Measurements from ENCODE around the gene ABCC11. TPM values are rescaled to one million over a fixed set of nuclear protein-coding genes. Genes with fewer than 3 reads are reported as not detected.

Gene ABCC11
- total and polyA plus RNA-seq, 2 experiments from 2014 or later: 0.10 TPM; not detected in 1

DNA sequence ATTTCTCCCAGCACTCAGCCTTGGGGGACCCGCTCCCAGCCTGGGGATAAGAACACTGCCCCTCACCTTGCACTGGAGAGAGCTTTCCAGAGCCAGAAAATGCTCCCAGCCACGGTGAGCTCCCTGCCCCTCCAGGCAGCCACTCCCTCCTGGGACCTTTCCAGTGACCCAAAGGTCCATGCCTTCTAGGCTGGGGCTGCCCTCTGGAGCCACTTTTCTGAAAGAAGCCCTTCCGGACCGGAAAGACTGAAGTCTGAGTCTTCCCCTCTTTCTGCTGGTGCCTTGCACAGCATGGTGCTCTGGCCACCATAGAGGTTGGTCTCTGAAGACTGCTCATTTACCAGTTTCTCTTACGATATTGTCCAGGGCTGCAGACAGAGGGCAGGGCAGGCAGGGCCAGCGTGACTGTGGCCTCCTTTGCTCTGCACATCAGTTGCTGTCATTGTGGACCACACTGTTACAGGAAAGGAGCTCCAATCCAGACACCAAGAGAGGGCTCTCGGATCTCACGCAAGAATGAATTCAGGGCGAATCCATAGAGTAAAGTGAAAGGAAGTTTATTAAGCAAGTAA lies 84.4 kb downstream of the ABCC11 start:
- H3K36me3 Mint-ChIP-seq (ENCODE audit: low read depth): no peaks in the 10 kb centered on the region
- no peak overlapping the region for H3K4me3 Mint-ChIP-seq
- no peak for DNase-seq (ENCODE audit: low spot score)
- H4K20me1 ChIP-seq (replicated peaks; ENCODE audit: insufficient read depth): no peaks in the 10 kb centered on the region
- TF ChIP-seq STAT1 (IDR thresholded peaks at IDR 0.05; ENCODE audit: unreplicated experiment): no peak
- no peak for TF ChIP-seq ZNF114 (CRISPR knock-in tag; IDR thresholded peaks at IDR 0.05)
- TF ChIP-seq POLR2AphosphoS5 (IDR thresholded peaks at IDR 0.05; ENCODE audit: low read depth): no peak
- TF ChIP-seq EZH2 (IDR thresholded peaks at IDR 0.05; ENCODE audit: low read depth, unreplicated experiment): no peak
- no peak for TF ChIP-seq EZH2phosphoT487 (IDR thresholded peaks at IDR 0.05; ENCODE audit: unreplicated experiment)
- TF ChIP-seq ZNF331 (CRISPR knock-in tag; IDR thresholded peaks at IDR 0.05; ENCODE audit: low read depth): no peak
- no peak for TF ChIP-seq NANOG (IDR thresholded peaks at IDR 0.05; ENCODE audit: borderline replicate concordance)
- TF ChIP-seq JUNB (IDR thresholded peaks at IDR 0.05; ENCODE audit: unreplicated experiment): no peak
- TF ChIP-seq CREB1 (CRISPR knock-in tag; IDR thresholded peaks at IDR 0.05; ENCODE audit: low read depth): no peak
- TF ChIP-seq, protein P1, sequence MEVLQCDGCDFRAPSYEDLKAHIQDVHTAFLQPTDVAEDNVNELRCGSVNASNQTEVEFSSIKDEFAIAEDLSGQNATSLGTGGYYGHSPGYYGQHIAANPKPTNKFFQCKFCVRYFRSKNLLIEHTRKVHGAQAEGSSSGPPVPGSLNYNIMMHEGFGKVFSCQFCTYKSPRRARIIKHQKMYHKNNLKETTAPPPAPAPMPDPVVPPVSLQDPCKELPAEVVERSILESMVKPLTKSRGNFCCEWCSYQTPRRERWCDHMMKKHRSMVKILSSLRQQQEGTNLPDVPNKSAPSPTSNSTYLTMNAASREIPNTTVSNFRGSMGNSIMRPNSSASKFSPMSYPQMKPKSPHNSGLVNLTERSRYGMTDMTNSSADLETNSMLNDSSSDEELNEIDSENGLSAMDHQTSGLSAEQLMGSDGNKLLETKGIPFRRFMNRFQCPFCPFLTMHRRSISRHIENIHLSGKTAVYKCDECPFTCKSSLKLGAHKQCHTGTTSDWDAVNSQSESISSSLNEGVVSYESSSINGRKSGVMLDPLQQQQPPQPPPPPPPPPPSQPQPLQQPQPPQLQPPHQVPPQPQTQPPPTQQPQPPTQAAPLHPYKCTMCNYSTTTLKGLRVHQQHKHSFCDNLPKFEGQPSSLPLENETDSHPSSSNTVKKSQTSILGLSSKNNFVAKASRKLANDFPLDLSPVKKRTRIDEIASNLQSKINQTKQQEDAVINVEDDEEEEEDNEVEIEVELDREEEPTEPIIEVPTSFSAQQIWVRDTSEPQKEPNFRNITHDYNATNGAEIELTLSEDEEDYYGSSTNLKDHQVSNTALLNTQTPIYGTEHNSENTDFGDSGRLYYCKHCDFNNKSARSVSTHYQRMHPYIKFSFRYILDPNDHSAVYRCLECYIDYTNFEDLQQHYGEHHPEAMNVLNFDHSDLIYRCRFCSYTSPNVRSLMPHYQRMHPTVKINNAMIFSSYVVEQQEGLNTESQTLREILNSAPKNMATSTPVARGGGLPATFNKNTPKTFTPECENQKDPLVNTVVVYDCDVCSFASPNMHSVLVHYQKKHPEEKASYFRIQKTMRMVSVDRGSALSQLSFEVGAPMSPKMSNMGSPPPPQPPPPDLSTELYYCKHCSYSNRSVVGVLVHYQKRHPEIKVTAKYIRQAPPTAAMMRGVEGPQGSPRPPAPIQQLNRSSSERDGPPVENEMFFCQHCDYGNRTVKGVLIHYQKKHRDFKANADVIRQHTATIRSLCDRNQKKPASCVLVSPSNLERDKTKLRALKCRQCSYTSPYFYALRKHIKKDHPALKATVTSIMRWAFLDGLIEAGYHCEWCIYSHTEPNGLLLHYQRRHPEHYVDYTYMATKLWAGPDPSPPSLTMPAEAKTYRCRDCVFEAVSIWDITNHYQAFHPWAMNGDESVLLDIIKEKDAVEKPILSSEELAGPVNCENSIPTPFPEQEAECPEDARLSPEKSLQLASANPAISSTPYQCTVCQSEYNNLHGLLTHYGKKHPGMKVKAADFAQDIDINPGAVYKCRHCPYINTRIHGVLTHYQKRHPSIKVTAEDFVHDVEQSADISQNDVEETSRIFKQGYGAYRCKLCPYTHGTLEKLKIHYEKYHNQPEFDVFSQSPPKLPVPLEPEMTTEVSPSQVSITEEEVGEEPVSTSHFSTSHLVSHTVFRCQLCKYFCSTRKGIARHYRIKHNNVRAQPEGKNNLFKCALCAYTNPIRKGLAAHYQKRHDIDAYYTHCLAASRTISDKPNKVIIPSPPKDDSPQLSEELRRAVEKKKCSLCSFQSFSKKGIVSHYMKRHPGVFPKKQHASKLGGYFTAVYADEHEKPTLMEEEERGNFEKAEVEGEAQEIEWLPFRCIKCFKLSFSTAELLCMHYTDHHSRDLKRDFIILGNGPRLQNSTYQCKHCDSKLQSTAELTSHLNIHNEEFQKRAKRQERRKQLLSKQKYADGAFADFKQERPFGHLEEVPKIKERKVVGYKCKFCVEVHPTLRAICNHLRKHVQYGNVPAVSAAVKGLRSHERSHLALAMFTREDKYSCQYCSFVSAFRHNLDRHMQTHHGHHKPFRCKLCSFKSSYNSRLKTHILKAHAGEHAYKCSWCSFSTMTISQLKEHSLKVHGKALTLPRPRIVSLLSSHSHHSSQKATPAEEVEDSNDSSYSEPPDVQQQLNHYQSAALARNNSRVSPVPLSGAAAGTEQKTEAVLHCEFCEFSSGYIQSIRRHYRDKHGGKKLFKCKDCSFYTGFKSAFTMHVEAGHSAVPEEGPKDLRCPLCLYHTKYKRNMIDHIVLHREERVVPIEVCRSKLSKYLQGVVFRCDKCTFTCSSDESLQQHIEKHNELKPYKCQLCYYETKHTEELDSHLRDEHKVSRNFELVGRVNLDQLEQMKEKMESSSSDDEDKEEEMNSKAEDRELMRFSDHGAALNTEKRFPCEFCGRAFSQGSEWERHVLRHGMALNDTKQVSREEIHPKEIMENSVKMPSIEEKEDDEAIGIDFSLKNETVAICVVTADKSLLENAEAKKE (CRISPR knock-in tag; IDR thresholded peaks at IDR 0.05): no peak
- TF ChIP-seq, protein P2, sequence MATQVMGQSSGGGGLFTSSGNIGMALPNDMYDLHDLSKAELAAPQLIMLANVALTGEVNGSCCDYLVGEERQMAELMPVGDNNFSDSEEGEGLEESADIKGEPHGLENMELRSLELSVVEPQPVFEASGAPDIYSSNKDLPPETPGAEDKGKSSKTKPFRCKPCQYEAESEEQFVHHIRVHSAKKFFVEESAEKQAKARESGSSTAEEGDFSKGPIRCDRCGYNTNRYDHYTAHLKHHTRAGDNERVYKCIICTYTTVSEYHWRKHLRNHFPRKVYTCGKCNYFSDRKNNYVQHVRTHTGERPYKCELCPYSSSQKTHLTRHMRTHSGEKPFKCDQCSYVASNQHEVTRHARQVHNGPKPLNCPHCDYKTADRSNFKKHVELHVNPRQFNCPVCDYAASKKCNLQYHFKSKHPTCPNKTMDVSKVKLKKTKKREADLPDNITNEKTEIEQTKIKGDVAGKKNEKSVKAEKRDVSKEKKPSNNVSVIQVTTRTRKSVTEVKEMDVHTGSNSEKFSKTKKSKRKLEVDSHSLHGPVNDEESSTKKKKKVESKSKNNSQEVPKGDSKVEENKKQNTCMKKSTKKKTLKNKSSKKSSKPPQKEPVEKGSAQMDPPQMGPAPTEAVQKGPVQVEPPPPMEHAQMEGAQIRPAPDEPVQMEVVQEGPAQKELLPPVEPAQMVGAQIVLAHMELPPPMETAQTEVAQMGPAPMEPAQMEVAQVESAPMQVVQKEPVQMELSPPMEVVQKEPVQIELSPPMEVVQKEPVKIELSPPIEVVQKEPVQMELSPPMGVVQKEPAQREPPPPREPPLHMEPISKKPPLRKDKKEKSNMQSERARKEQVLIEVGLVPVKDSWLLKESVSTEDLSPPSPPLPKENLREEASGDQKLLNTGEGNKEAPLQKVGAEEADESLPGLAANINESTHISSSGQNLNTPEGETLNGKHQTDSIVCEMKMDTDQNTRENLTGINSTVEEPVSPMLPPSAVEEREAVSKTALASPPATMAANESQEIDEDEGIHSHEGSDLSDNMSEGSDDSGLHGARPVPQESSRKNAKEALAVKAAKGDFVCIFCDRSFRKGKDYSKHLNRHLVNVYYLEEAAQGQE (IDR thresholded peaks at IDR 0.05; ENCODE audit: unreplicated experiment): no peak
- TF ChIP-seq, protein P3, sequence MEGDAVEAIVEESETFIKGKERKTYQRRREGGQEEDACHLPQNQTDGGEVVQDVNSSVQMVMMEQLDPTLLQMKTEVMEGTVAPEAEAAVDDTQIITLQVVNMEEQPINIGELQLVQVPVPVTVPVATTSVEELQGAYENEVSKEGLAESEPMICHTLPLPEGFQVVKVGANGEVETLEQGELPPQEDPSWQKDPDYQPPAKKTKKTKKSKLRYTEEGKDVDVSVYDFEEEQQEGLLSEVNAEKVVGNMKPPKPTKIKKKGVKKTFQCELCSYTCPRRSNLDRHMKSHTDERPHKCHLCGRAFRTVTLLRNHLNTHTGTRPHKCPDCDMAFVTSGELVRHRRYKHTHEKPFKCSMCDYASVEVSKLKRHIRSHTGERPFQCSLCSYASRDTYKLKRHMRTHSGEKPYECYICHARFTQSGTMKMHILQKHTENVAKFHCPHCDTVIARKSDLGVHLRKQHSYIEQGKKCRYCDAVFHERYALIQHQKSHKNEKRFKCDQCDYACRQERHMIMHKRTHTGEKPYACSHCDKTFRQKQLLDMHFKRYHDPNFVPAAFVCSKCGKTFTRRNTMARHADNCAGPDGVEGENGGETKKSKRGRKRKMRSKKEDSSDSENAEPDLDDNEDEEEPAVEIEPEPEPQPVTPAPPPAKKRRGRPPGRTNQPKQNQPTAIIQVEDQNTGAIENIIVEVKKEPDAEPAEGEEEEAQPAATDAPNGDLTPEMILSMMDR (conservative IDR thresholded peaks at IDR 0.05; ENCODE audit: low read depth in 2 of 2): no peak
- TF ChIP-seq, protein P4, sequence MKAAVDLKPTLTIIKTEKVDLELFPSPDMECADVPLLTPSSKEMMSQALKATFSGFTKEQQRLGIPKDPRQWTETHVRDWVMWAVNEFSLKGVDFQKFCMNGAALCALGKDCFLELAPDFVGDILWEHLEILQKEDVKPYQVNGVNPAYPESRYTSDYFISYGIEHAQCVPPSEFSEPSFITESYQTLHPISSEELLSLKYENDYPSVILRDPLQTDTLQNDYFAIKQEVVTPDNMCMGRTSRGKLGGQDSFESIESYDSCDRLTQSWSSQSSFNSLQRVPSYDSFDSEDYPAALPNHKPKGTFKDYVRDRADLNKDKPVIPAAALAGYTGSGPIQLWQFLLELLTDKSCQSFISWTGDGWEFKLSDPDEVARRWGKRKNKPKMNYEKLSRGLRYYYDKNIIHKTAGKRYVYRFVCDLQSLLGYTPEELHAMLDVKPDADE (IDR thresholded peaks at IDR 0.05): no peak
- H3K36me3 ChIP-seq (ENCODE audit: insufficient read depth): no peaks in the 10 kb centered on the region
- H2AFZ ChIP-seq: no peak overlapping the region
- no peak overlapping the region for H3K27ac Mint-ChIP-seq
- peaks cover 11% of the 10 kb centered on the region for H3K27me3 Mint-ChIP-seq (ENCODE audit: insufficient read depth, low read depth, poor library complexity)
- H3K27me3 ChIP-seq (ENCODE audit: insufficient read depth): no peaks in the 10 kb centered on the region
- H3K27ac ChIP-seq (ENCODE audit: low read depth): no peak overlapping the region
- H3K9me2 ChIP-seq (ENCODE audit: insufficient read depth): no peaks in the 10 kb centered on the region
- H3K4me1 Mint-ChIP-seq: peaks cover 17% of the 10 kb centered on the region
- no peaks in the 10 kb centered on the region for H3K79me2 ChIP-seq (replicated peaks; ENCODE audit: insufficient read depth)
- H3K4me1 ChIP-seq (ENCODE audit: insufficient read depth): no peaks in the 10 kb centered on the region
- H3K4me3 ChIP-seq: no peak overlapping the region
- ATAC-seq: no peak
- no peaks in the 10 kb centered on the region for H3K9me3 Mint-ChIP-seq
- H3F3A ChIP-seq (replicated peaks; ENCODE audit: low read depth): no peaks in the 10 kb centered on the region
- no peak overlapping the region for H3K4me2 ChIP-seq
